Right atrium auricular region (tissue), 2 donors: Measurements from ENCODE around the gene DCAF10. TPM values are rescaled to one million over a fixed set of nuclear protein-coding genes. Genes with fewer than 3 reads are reported as not detected.

ENCODE experiments used
- DNase-seq: peaks from one replicate; pipeline ENCODE4 v3.0.0-alpha.2; 2019; ENCODE audit warnings: low spot score
- H3K27ac ChIP-seq, 2 donors: fragments of 200-600 bp; sonication (generic); 1 replicate in 1 of 2; 2 replicates in 1 of 2; pipeline ENCODE4 v1.5.1; 2016 to 2019
- H3K27me3 ChIP-seq, 2 donors: fragments of 200-600 bp; sonication (generic); one replicate each; pipeline versions ENCODE4 v1.5.1 to v1.6.0; 2017 to 2019
- H3K36me3 ChIP-seq: fragments of 200-600 bp; sonication (generic); one replicate; pipeline ENCODE4 v1.5.1; 2016
- H3K4me1 ChIP-seq, 2 donors: fragments of 200-600 bp; sonication (generic); one replicate each; pipeline versions ENCODE4 v1.5.1 to v1.6.0; 2017 to 2019
- H3K4me3 ChIP-seq, 2 donors: fragments of 200-600 bp; sonication (generic); 1 replicate in 1 of 2; 2 replicates in 1 of 2; pipeline ENCODE4 v1.5.1; 2017 to 2019; ENCODE audit warnings: mild to moderate bottlenecking in 1 of 2, moderate library complexity in 1 of 2
- H3K9me3 ChIP-seq, 2 donors: fragments of 200-600 bp; sonication (generic); one replicate each; pipeline ENCODE4 v1.5.1; 2019
- CTCF ChIP-seq, 2 donors: fragments of 200-600 bp; sonication (generic); IDR thresholded peaks; one replicate each; pipeline ENCODE4 v1.5.1; 2019; ENCODE audit warnings: antibody characterized with exemption in 2 of 2
- total RNA-seq, 2 donors: library from RNA; depleted of rRNA; stranded (reverse); fragments of >200 nt; gene quantifications; one replicate each; pipeline ENCODE4 v1.1.0, GENCODE V29; 2016

DCAF10 gene
- total RNA-seq, 2 donors from 2014 or later: 14.1 to 18.2 TPM

- H3K27me3 ChIP-seq: no peaks in the 10 kb centered on the region
- DNase-seq: no peak
- no peak overlapping the region for H3K4me3 ChIP-seq
- H3K36me3 ChIP-seq: peaks cover 26% of the 10 kb centered on the region
- TF ChIP-seq CTCF (IDR thresholded peaks at IDR 0.05): no peak
- peaks cover 0 to 38% of the 10 kb centered on the region in 2 donors for H3K4me1 ChIP-seq
- no peaks in the 10 kb centered on the region for H3K9me3 ChIP-seq
- H3K27ac ChIP-seq: peak overlapping the region; percentile 41 to 59
Measured at GRCh38 chr9:37915911-37916470, 115.4 kb downstream of the DCAF10 start.

GRCh38 chr9:37916471-37917312 is 116.1 kb downstream of the DCAF10 start:
- H3K27me3 ChIP-seq: no peaks in the 10 kb centered on the region
- H3K36me3 ChIP-seq: peaks cover 26% of the 10 kb centered on the region
- no peaks in the 10 kb centered on the region for H3K9me3 ChIP-seq
- peaks cover 0 to 45% of the 10 kb centered on the region in 2 donors for H3K4me1 ChIP-seq
- no peak for TF ChIP-seq CTCF (IDR thresholded peaks at IDR 0.05)
- DNase-seq: no peak
- H3K4me3 ChIP-seq: no peak overlapping the region
- peak overlapping the region; percentile 47 to 59 for H3K27ac ChIP-seq

Other genes starting within 250 kb of the DCAF10 start
- gene FBXO10, start 224.4 kb upstream of the DCAF10 start, total RNA-seq: 1 to 10 TPM; 5.5 to 5.7 TPM
- gene TOMM5, start 208.2 kb upstream of the DCAF10 start, total RNA-seq: 10 to 100 TPM; 45.5 to 63.9 TPM
- gene FRMPD1, start 149.8 kb upstream of the DCAF10 start, total RNA-seq: under 1 TPM; 0.31 to 0.82 TPM
- gene TRMT10B, start 47.0 kb upstream of the DCAF10 start, total RNA-seq: 1 to 10 TPM; 2.5 to 3.9 TPM
- 10 to 100 TPM; 14.1 to 16.9 TPM for gene EXOSC3, start 15.7 kb upstream of the DCAF10 start, total RNA-seq
- gene SLC25A51, start 103.3 kb downstream of the DCAF10 start, total RNA-seq: 10 to 100 TPM; 23.5 to 27.1 TPM